Measurements from ENCODE around the gene MACROH2A1. TPM values are rescaled to one million over a fixed set of nuclear protein-coding genes. Genes with fewer than 3 reads are reported as not detected.

The MACROH2A1 gene
- total RNA-seq, 1 experiment from 2014 or later: 83.8 TPM

GRCh38 chr5:135432113-135432512, 33.1 kb upstream of the MACROH2A1 start:
- peak; percentile 40 for DNase-seq (ENCODE audit: low spot score)
- Mint-ChIP-seq H3K4me1 (peaks cover 9% of the 10 kb centered on the region), H3K27ac (no peak overlapping the region), H3K4me3 (no peak overlapping the region), H3K36me3 (peaks cover 6% of the 10 kb centered on the region), H3K9me3 (peaks cover 15% of the 10 kb centered on the region), H3K27me3 (ENCODE audit: low read depth) (peaks cover 4% of the 10 kb centered on the region)
- CTCF ChIA-PET: interaction anchor here (0.9 kb wide), 2 partner anchors 25 to 30 kb away, joined by 3 to 4 read pairs; no protein-coding TSS in a partner anchor
- TF ChIP-seq, protein P1, sequence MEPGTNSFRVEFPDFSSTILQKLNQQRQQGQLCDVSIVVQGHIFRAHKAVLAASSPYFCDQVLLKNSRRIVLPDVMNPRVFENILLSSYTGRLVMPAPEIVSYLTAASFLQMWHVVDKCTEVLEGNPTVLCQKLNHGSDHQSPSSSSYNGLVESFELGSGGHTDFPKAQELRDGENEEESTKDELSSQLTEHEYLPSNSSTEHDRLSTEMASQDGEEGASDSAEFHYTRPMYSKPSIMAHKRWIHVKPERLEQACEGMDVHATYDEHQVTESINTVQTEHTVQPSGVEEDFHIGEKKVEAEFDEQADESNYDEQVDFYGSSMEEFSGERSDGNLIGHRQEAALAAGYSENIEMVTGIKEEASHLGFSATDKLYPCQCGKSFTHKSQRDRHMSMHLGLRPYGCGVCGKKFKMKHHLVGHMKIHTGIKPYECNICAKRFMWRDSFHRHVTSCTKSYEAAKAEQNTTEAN (CRISPR knock-in tag; IDR thresholded peaks at IDR 0.05): no peak
- TF ChIP-seq NR3C1 (CRISPR knock-in tag; conservative IDR thresholded peaks at IDR 0.05; ENCODE audit: low read depth) (no peak), PRDM15 (CRISPR knock-in tag; IDR thresholded peaks at IDR 0.05) (no peak), FOXK1 (CRISPR knock-in tag; IDR thresholded peaks at IDR 0.05) (no peak), MXD4 (CRISPR knock-in tag; IDR thresholded peaks at IDR 0.05; ENCODE audit: borderline replicate concordance) (no peak), TCF7 (CRISPR knock-in tag; IDR thresholded peaks at IDR 0.05; ENCODE audit: low read depth) (no peak), ETV6 (CRISPR knock-in tag; IDR thresholded peaks at IDR 0.05) (no peak), NR1H2 (CRISPR knock-in tag; IDR thresholded peaks at IDR 0.05) (no peak), RELA (CRISPR knock-in tag; IDR thresholded peaks at IDR 0.05; ENCODE audit: borderline replicate concordance) (no peak), FOXP4 (CRISPR knock-in tag; IDR thresholded peaks at IDR 0.05) (no peak)
- TF ChIP-seq, protein P2, sequence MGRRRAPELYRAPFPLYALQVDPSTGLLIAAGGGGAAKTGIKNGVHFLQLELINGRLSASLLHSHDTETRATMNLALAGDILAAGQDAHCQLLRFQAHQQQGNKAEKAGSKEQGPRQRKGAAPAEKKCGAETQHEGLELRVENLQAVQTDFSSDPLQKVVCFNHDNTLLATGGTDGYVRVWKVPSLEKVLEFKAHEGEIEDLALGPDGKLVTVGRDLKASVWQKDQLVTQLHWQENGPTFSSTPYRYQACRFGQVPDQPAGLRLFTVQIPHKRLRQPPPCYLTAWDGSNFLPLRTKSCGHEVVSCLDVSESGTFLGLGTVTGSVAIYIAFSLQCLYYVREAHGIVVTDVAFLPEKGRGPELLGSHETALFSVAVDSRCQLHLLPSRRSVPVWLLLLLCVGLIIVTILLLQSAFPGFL (CRISPR knock-in tag; IDR thresholded peaks at IDR 0.05; ENCODE audit: borderline replicate concordance): no peak
- peak; percentile 85 for ATAC-seq
- POLR2A ChIA-PET: no interaction called here

DNA sequence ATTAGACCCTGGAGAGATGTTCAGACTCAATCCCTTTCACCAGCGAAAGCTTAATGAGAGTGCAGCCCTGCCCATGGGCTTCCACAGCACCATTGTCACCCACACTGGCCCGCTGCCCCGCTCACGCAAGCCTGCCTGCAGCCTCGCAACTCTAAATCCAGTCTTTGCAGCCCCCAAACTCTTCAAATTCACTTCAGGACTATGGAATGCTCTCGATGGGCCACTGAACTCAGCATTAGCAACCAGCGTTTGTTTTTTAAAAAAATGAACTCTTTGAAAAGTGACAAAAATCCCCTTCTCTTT, 31.1 kb upstream of the MACROH2A1 start:
- no peak for ATAC-seq
- Mint-ChIP-seq H3K4me3 (no peak overlapping the region), H3K4me1 (peaks cover 9% of the 10 kb centered on the region), H3K27me3 (ENCODE audit: low read depth) (peaks cover 6% of the 10 kb centered on the region), H3K36me3 (peaks cover 6% of the 10 kb centered on the region), H3K9me3 (peaks cover 15% of the 10 kb centered on the region), H3K27ac (no peak overlapping the region)
- TF ChIP-seq, protein P3, sequence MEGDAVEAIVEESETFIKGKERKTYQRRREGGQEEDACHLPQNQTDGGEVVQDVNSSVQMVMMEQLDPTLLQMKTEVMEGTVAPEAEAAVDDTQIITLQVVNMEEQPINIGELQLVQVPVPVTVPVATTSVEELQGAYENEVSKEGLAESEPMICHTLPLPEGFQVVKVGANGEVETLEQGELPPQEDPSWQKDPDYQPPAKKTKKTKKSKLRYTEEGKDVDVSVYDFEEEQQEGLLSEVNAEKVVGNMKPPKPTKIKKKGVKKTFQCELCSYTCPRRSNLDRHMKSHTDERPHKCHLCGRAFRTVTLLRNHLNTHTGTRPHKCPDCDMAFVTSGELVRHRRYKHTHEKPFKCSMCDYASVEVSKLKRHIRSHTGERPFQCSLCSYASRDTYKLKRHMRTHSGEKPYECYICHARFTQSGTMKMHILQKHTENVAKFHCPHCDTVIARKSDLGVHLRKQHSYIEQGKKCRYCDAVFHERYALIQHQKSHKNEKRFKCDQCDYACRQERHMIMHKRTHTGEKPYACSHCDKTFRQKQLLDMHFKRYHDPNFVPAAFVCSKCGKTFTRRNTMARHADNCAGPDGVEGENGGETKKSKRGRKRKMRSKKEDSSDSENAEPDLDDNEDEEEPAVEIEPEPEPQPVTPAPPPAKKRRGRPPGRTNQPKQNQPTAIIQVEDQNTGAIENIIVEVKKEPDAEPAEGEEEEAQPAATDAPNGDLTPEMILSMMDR (IDR thresholded peaks at IDR 0.05): no peak
- no peak for TF ChIP-seq HMGA2 (CRISPR knock-in tag; IDR thresholded peaks at IDR 0.05)
- no peak for TF ChIP-seq ESRRA (CRISPR knock-in tag; IDR thresholded peaks at IDR 0.05; ENCODE audit: borderline replicate concordance)
- TF ChIP-seq CREB1 (CRISPR knock-in tag; IDR thresholded peaks at IDR 0.05): no peak
- no peak for TF ChIP-seq TCF7 (CRISPR knock-in tag; IDR thresholded peaks at IDR 0.05; ENCODE audit: low read depth)
- TF ChIP-seq ZNF317 (CRISPR knock-in tag; IDR thresholded peaks at IDR 0.05; ENCODE audit: borderline replicate concordance, low read depth): no peak
- no peak for TF ChIP-seq SMAD4 (CRISPR knock-in tag; IDR thresholded peaks at IDR 0.05)
- TF ChIP-seq, protein P4, sequence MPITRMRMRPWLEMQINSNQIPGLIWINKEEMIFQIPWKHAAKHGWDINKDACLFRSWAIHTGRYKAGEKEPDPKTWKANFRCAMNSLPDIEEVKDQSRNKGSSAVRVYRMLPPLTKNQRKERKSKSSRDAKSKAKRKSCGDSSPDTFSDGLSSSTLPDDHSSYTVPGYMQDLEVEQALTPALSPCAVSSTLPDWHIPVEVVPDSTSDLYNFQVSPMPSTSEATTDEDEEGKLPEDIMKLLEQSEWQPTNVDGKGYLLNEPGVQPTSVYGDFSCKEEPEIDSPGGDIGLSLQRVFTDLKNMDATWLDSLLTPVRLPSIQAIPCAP (CRISPR knock-in tag; IDR thresholded peaks at IDR 0.05): no peak
- TF ChIP-seq, protein P5, sequence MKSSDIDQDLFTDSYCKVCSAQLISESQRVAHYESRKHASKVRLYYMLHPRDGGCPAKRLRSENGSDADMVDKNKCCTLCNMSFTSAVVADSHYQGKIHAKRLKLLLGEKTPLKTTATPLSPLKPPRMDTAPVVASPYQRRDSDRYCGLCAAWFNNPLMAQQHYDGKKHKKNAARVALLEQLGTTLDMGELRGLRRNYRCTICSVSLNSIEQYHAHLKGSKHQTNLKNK (CRISPR knock-in tag; IDR thresholded peaks at IDR 0.05): no peak
- no peak for TF ChIP-seq RORB (CRISPR knock-in tag; IDR thresholded peaks at IDR 0.05)
- TF ChIP-seq, protein P1 (CRISPR knock-in tag; IDR thresholded peaks at IDR 0.05): no peak
- TF ChIP-seq MYBL2 (CRISPR knock-in tag; IDR thresholded peaks at IDR 0.05): no peak
- no peak for TF ChIP-seq ZNF396 (CRISPR knock-in tag; IDR thresholded peaks at IDR 0.05; ENCODE audit: borderline replicate concordance)
- no peak for TF ChIP-seq ETV6 (CRISPR knock-in tag; IDR thresholded peaks at IDR 0.05)
- TF ChIP-seq SP1 (CRISPR knock-in tag; conservative IDR thresholded peaks at IDR 0.05): no peak
- TF ChIP-seq MXD4 (CRISPR knock-in tag; IDR thresholded peaks at IDR 0.05; ENCODE audit: borderline replicate concordance): no peak
- no peak for TF ChIP-seq CBFB (CRISPR knock-in tag; IDR thresholded peaks at IDR 0.05; ENCODE audit: low read depth)
- ChIA-PET POLR2A (no interaction called here), CTCF (no interaction called here)
- DNase-seq (ENCODE audit: low spot score): no peak
